Progenitor cell of endocrine pancreas (in vitro differentiated cells): Measurements from ENCODE around the gene AUP1. TPM values are rescaled to one million over a fixed set of nuclear protein-coding genes. Genes with fewer than 3 reads are reported as not detected.

Source experiments
- DNase-seq: peaks from one replicate; pipeline ENCODE4 v3.0.0; 2021; ENCODE audit warnings: low spot score; ENCODE audit not compliant: unreplicated experiment
- H3K27ac Mint-ChIP-seq: 2 replicates; pipeline ENCODE4 v1.8.0; 2021; ENCODE audit warnings: mild to moderate bottlenecking, moderate library complexity, mixed read lengths
- H3K27me3 Mint-ChIP-seq: 2 replicates; pipeline ENCODE4 v1.8.0; 2021; ENCODE audit warnings: mixed read lengths
- H3K36me3 Mint-ChIP-seq: 2 replicates; pipeline ENCODE4 v1.8.0; 2022; ENCODE audit warnings: mixed read lengths; ENCODE audit not compliant: insufficient read depth
- H3K4me1 Mint-ChIP-seq: 2 replicates; pipeline ENCODE4 v1.8.0; 2021; ENCODE audit warnings: low read depth, mixed read lengths
- H3K4me3 Mint-ChIP-seq: 2 replicates; pipeline ENCODE4 v1.8.0; 2021; ENCODE audit warnings: low read depth, mild to moderate bottlenecking, moderate library complexity, mixed read lengths
- H3K9me3 Mint-ChIP-seq: 2 replicates; pipeline ENCODE4 v1.8.0; 2021; ENCODE audit warnings: low read depth, mixed read lengths
- CTCF ChIP-seq: fragments of 200-600 bp; sonication (generic); IDR thresholded peaks from one replicate; pipeline ENCODE4 v1.5.0; 2021; ENCODE audit warnings: antibody characterized with exemption, mild to moderate bottlenecking; ENCODE audit not compliant: unreplicated experiment
- total RNA-seq: library from RNA; stranded (reverse); gene quantifications from 2 replicates; pipeline ENCODE4 v1.2.1, GENCODE V29; 2021

The AUP1 gene
- total RNA-seq, 1 donor from 2014 or later = 115 TPM

GRCh38 chr2:74551942-74552913, 22.7 kb upstream of the AUP1 start:
- DNase-seq = no peak
- Mint-ChIP-seq H3K36me3 (no peaks in the 10 kb centered on the region), H3K27me3 (peaks cover 30% of the 10 kb centered on the region), H3K4me1 (peaks cover 16% of the 10 kb centered on the region), H3K27ac (peak overlapping the region; percentile 22), H3K4me3 (peak overlapping the region; percentile 54), H3K9me3 (no peaks in the 10 kb centered on the region)
- TF ChIP-seq CTCF = no peak

- no peak for TF ChIP-seq CTCF
- H3K36me3 Mint-ChIP-seq = no peaks in the 10 kb centered on the region
- H3K27me3 Mint-ChIP-seq = peaks cover 32% of the 10 kb centered on the region
- H3K4me1 Mint-ChIP-seq = peaks cover 16% of the 10 kb centered on the region
- H3K9me3 Mint-ChIP-seq = no peaks in the 10 kb centered on the region
- H3K4me3 Mint-ChIP-seq = no peak overlapping the region
- no peak overlapping the region for H3K27ac Mint-ChIP-seq
- no peak for DNase-seq
Measured at GRCh38 chr2:74551530-74551929, 22.0 kb upstream of the AUP1 start.

GRCh38 chr2:74550231-74550630, 20.7 kb upstream of the AUP1 start:
- no peaks in the 10 kb centered on the region for H3K36me3 Mint-ChIP-seq
- no peak overlapping the region for H3K27ac Mint-ChIP-seq
- no peak for TF ChIP-seq CTCF
- H3K4me1 Mint-ChIP-seq = peaks cover 16% of the 10 kb centered on the region
- peaks cover 32% of the 10 kb centered on the region for H3K27me3 Mint-ChIP-seq
- H3K4me3 Mint-ChIP-seq = peak overlapping the region; percentile 23
- no peak for DNase-seq
- H3K9me3 Mint-ChIP-seq = no peaks in the 10 kb centered on the region

- H3K27ac Mint-ChIP-seq = peak overlapping the region; percentile 60
Measured at GRCh38 chr2:74548900-74549826, 19.7 kb upstream of the AUP1 start.

More at GRCh38 chr2:74548900-74549826, 19.7 kb upstream of the AUP1 start:
- Mint-ChIP-seq H3K9me3 (no peaks in the 10 kb centered on the region), H3K27me3 (peaks cover 32% of the 10 kb centered on the region), H3K36me3 (no peaks in the 10 kb centered on the region), H3K4me1 (peaks cover 16% of the 10 kb centered on the region), H3K4me3 (peak overlapping the region; percentile 77)
- TF ChIP-seq CTCF = no peak
- peak; percentile 55 for DNase-seq
